Fibroblast of skin of right quadriceps (primary cell): ENCODE data around the gene CHRNA4.

ENCODE experiments used
- DNase-seq: peaks from one replicate; pipeline ENCODE4 v3.0.0-alpha.2; 2013

Gene CHRNA4

DNA sequence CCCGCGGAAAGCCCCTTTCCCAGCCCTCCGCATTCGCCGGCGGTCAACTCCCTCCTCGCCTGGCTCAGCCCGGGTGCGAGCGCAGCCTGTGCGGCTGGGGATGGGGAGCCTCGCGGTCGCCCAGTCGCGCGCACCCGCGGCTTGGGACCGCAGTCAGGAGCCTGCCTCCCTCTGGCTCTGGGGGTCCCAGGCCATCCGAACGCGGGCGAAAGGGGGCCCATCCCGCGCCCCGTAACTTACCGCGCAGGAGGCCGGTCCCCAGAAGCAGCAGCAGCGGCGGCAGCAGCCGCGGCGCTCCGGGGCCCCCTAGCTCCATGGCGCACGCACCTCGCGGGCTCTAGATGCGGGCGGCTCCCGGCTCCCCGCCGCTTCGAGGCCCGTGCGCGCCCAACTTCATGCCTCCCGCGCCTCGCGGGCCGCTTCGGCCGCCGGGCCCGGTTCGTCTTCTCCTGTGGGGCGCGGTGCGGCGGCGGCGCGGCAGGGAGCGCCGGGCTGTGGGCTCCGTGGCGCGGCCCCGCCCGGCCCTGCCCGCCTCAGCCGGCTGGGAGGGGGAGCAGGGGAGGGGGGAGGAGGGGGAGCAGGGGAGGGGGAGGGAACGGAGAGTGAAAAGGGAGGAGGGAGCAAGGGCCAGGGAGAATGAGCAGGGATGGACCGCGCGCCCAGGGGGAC is at the start of gene CHRNA4:
CHRNA4 (minus strand) TSS at position 500 of the 669 bp plus-strand sequence; CDS start at position 316, 184 bp downstream.
- DNase-seq = no peak

- no peak for DNase-seq
Observed at GRCh38 chr20:63409834-63410435, 48.8 kb upstream of the CHRNA4 start.

DNA sequence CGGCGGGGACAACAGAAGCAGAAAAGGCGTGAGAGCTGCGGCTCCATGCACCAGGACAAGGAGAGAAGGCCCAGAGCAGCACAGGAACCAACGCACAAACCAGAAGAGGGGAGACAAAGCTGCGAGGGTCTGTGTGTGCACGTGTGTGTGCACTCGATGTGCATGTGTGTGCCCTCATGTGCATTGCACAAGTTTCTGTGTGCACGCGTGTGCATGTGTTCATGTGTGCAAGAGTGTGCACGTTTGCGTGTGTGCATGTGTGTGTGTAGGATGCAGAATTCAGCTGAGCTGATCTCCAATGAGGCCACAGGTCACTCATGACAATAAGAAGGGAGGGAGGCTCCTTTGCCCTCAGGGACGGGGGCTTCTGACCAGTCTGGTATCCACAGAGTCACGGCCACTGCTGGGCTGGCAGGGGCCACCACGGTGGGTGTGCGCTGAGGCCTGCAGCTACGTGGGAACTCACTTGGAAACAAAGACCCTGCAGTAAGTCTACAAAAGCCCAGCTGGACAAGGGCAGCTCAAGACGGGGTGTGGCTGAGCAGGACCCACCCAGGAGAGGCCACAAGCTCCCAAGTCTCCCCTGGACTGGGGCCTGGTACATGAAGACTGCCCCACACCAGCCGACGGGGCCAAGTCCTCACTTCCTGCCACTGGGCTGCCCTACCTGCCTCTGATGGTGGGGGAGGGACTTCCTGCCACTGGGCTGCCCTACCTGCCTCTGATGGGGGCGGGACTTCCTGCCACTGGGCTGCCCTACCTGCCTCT is 48.1 kb upstream of the CHRNA4 start:
- no peak for DNase-seq

GRCh38 chr20:63408684-63409046 is 47.5 kb upstream of the CHRNA4 start:
- DNase-seq = no peak

GRCh38 chr20:63407928-63408683 is 47.0 kb upstream of the CHRNA4 start:
- no peak for DNase-seq

GRCh38 chr20:63406617-63407245 is 45.6 kb upstream of the CHRNA4 start:
- no peak for DNase-seq

DNA sequence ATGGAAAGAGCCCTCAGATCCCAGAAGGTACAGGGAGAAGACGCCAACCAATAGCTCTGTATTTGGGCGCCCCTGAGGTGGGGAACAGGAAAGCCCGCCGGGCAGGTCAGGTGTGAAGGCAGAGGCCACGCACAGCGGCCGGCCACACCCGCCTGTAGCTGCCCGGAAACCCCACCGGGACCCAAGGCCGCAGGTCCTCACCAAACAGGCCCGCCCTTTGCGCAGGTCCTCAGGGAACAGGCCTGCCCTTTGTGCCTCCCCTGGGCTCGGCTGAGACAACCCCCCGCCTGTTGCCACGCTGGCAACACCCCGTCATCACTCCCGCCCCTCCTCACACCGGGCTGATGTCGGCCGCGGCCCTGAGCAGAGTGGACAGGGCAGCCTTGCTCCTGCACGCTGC is 44.9 kb upstream of the CHRNA4 start:
- no peak for DNase-seq

DNA sequence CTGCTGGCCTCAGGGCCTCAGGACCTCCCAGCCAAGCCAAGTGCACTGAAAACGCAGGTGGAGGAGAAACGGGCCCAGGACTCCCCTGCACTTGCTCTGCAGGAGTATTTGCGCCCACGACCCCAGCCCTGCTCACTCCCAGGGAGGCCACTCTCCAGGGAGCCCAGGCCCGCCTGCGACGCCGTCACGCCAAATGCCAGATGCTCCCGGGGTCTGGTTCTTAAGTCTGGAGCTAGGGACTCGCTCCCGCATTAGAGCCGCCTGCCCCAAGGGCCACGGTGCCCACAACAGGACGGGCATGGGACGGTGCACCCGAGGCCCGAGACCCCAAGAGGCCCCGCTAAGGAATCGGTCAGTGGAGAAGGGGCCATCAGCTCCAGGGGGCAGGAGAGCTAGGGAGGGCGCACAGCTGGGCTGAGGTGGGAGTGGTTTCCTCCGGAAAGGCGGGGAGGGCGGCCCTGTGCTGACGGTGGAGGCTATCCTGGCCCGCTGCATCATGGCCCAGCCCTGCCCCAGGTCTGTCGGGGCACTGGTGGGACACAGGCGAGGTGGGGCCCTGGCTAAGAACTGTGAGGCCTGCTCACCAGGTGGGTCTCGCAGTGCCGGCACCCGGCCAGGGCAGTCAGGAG is 44.1 kb upstream of the CHRNA4 start:
- DNase-seq = no peak

DNA sequence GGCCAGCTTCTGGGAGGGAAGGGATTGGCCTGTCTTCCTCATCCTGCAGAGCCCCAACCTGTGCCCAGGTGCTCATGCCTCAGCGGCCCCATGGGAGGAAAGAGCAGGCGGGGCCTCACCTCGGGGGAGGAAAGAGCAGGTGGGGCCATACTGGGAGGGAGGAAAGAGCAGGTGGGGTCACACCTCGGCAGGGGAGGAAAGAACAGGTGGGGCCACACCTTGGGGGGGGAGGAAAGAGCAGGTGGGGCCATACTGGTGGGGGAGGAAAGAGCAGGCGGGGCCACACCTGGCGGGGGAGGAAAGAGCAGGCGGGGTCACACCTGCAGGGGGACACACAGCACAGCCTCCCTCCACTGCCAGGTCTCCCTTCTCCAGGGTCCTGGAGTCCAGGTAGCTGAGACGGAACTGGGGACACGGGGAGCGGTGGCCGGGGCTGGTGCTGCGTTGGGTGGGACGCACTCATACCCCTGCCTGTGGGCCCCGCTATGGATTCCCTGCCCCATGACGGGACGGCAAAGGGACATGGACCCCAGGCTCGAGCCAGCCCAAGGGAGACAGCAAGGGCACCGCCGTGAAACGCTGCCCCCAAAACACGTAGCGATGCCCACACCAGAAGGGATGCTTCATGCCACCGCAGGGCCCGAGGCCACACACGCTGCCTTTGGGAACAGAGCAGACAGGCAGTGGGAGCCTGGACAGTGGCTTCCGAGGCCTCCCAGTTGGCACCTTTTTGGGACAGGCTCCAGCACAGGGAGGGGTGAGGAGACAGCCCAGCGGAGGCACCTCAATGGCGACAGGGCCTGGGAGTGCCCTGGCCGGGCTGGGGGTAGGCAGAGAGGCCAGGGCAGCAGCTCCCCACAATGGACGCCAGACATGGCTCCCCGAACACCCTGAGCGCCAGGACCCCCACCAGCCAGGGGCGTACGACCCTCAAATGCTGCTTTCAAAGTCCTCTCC is 43.3 kb upstream of the CHRNA4 start:
- DNase-seq = no peak

DNA sequence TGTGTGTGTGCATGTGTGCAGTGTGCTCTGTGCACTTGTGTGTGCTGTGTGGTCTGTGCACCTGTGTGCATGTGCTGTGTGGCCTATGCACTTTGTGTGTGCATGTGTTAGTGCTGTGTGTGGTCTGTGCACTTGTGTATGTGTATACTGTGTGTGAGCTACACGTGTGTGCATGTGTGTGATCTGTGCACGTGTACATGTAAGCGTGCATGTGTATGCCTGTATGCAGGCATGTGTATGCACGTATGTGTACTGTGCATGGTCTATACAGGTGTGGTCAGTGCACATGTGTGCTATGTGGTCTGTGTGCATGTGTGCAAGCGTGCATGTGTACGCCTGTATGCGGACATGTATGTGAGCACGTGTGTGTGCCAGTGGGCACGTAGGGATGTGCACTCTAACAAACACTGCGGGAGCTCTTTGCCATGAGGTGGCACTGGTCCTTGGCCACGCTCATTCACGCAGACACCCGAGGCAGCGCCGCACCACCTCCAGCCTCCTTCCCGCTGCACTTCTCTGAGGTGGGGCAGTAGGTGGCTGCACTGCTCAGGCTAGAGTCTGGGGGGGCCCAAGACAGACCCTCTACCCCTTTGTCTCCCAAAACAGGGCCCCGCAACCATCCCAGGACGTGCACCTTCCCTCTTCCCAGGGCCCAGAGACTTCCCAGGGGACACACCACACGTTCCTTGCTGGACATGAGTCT is 42.4 kb upstream of the CHRNA4 start:
- DNase-seq = no peak

DNA sequence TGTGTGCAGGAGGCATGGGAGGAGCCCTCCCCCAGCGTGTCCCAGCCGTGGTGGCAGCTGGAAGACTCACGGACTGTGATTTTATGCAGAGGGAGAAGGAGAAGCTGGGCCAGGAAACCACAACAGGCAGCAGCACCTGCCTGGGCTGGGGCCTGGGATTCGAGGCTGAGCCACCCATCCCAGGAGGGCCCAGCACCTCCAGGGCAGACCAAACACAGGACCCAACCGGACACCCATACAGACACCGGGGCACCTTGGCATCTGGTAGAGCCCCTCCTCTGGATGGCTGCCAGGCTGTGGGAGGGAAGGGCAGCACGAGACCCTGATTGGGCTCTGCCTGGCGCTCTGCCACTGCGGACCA is 41.7 kb upstream of the CHRNA4 start:
- DNase-seq = no peak

GRCh38 chr20:63402181-63402859 is 41.2 kb upstream of the CHRNA4 start:
- no peak for DNase-seq

DNA sequence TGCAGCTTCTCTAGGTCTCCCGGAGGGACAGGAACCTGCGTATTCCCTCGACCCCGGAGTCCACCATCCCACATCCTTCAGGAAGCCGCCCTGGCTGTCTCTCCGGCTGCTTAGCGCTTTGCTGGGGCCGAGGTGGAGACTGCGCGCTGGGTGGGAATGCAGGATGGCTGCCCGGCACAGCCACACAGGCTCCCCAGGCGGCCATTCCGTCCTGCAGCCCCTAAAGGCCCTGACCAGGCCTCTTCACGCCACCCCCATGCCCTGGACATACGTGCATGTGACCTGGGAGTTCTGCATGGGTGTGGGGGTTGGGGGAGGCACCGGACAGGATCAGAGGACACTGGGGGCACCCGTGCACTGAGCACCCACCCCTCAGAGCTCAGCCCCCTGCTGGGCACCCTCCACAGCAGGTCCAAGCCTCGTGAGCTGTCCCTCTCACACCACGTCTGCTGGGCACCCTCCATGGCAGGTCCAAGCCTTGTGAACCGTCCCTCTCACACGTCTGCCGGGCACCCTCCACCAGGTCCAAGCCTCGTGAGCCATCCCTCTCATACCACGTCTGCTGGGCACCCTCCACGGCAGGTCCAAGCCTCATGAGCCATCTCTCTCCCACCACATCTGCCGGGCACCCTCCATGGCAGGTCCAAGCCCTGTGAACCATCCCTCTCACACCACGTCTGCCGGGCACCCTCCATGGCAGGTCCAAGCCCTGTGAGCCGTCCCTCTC is 40.4 kb upstream of the CHRNA4 start:
- DNase-seq = no peak

DNA sequence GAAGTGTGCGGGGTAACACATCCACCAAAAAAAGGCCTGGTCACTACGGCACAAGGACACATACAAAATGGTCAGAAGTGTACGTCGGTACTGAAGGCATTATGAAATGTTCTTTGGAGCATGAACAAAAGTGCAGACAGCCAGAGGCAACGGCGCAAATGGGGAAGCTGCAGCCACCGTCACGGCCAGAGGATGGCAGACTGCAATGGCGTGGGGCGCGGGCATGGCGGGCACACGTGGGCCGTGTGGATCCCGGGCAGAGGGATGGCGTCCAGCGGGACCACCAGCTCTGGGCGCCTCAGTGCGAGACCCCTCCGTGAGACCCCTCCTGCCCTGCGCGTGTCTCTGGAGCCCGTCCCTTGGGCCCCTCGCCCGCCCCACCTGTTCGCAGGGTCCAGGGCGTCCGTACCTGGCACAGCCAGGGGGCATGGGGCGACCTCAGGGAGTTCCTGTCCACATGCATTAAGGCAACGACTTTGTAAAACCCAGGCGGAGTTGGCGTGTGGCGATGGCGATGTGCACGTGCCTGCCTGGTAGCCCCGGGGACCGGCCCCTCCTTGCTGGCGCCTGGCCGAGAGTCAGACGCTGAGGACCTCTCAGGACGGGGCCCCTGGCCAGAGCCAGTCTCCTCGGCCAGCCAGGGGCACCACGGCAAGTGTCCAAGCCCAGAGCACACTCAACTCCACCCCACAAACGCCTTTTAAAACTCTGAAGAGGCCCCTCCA is 39.5 kb upstream of the CHRNA4 start:
- no peak for DNase-seq

- no peak for DNase-seq
Observed at GRCh38 chr20:63399596-63400375, 38.6 kb upstream of the CHRNA4 start.

- DNase-seq = no peak
Observed at GRCh38 chr20:63398744-63399514, 37.8 kb upstream of the CHRNA4 start.

- DNase-seq = no peak
Observed at GRCh38 chr20:63397946-63398450, 36.8 kb upstream of the CHRNA4 start.
